Loucy (cell line): ENCODE results near the gene TSPAN4.

Experiments
- CTCF ChIP-seq: fragments of 200-600 bp; sonication (generic); conservative IDR thresholded peaks from 2 replicates; pipeline ENCODE4 v1.5.1; 2014; ENCODE audit warnings: mild to moderate bottlenecking, antibody characterized with exemption, low read length
- EZH2phosphoT487 ChIP-seq: fragments of 200-600 bp; IDR thresholded peaks from 2 replicates; pipeline ENCODE4 v1.6.1; 2018; ENCODE audit warnings: antibody characterized with exemption, mild to moderate bottlenecking, moderate library complexity, borderline replicate concordance

- TF ChIP-seq CTCF (no peak), EZH2phosphoT487 (no peak)
These were observed 70.4 kb downstream of the TSPAN4 start for GRCh38 chr11:913043-913442.
